Endothelial cell of umbilical vein (primary cell): ENCODE results near the gene SLC22A3.

ENCODE experiments used
- POLR2A ChIP-seq: IDR thresholded peaks from 2 replicates; pipeline ENCODE4 v1.6.1; 2012; ENCODE audit warnings: low read depth, mild to moderate bottlenecking, control low read depth, low read length
- TF ChIP-seq, protein P1 (sequence below): IDR thresholded peaks from 2 replicates; pipeline ENCODE4 v1.6.1; 2011; ENCODE audit not compliant: insufficient read depth, insufficient read length

GRCh38 chr6:160408528-160408927 is 60.4 kb downstream of the SLC22A3 start:
- TF ChIP-seq, protein P1, sequence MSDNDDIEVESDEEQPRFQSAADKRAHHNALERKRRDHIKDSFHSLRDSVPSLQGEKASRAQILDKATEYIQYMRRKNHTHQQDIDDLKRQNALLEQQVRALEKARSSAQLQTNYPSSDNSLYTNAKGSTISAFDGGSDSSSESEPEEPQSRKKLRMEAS: no peak
- TF ChIP-seq POLR2A: no peak
